GM18519 (cell line): ENCODE measurements around the gene LRP1B.

Experiments
- ATAC-seq: cut with Tn5 transposase; IDR thresholded peaks from one replicate; pipeline ENCODE4 v1.9.1; 2021; ENCODE audit warnings: mild to moderate bottlenecking, moderate library complexity; ENCODE audit not compliant: unreplicated experiment, low FRiP score

Gene LRP1B

DNA sequence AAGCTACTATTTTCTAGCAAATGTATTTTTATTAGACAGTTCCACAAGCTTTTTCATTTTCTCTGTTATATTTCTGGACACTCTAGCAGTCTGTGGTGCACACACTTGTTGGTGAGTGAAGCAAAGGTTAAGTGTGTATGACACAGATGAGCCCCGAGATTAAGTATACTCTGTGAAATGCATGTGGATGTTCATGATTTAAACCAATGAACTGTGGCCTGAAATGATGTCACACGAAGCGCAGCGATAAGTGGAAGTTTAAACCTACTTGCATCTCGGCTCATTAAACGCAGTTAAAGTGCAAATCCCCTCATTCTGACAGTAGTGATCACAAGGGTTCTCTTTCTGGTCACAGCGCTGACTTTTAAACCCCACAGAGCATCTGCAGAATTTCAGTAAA lies 1861.8 kb downstream of the LRP1B start:
- ATAC-seq, result no peak

DNA sequence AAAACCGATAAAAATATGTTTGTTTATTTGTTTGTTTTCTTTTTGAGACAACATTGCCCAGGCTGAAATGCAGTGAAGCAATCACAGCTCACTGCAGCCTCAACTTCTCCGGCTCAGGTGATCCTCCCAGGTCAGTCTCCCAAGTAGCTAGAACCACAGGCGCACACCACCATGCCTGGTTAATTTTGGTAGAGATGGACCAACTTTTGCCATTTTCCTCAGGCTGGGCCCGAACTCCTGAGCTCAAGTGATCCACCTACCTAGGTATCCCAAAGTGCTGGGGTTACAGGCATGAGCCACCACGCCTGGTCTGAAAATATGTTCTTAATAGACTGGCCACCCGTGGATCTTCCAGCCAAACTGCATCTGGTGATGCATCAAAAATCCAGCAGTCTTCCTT lies 1867.9 kb downstream of the LRP1B start:
- ATAC-seq, result no peak

DNA sequence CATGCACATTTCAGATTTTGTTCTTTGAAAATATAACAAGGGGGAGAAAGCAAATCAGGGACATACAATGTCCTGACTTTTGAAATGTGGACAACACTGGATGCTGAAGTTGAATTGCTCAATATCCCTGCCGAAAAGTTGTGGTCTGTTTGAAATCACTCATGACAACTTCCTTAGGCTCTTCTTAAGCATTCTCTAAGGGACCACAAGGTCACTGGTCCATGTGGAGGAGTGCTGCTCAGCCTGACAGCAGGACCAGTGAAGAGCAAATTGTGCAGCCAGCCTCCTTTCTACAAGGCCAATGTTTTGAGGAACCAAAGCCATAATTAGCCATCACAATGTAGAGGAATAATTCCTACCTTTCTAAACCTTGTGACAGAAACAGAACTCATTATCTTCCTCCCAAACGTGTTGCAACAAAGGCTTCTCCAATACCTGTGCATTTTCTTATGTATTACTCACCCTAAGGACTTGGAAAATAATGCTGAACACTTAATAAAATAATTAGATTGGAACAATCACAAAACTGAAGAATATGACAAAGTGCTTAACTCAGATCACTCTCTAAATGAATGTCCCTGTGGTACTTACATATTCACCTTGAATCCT lies 1873.0 kb downstream of the LRP1B start:
- ATAC-seq, result no peak

DNA sequence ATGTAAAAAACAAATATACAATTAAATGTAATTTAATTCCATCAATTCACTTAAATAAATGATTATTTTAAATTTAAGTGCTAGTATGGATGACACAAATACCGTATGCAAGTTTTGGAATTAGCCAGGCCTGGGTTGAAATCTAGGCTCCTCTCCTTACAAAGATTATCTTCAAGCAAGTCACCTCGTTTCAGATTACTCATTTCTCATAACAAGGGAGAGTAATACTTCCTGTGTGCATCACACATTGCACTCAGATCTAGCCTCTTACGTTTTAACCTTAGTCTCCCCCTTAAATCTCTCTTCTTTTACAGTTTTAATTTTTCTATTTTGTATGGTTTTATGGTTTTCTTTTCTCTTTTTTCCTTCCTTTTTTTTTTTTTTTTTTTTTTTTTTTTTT lies 1874.7 kb downstream of the LRP1B start:
- no peak for ATAC-seq

DNA sequence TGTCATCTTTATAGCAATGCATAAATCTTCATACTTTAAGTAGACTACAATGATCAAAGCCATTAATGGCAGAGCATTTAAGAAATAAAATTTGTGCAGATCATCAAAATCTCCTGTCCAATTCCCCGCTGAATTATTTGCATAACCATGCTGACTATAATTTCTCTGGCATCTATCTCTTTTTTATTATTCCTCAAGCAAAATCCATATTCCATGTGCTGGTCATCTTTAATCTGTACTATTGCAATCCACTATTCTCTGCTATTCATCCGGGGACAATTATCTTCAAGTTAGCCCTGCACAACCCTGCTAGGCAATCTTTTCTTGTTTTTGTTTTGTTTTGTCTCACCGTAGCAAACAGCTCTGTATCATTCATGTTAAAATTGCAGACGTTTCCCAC lies 1881.0 kb downstream of the LRP1B start:
- ATAC-seq, result no peak

DNA sequence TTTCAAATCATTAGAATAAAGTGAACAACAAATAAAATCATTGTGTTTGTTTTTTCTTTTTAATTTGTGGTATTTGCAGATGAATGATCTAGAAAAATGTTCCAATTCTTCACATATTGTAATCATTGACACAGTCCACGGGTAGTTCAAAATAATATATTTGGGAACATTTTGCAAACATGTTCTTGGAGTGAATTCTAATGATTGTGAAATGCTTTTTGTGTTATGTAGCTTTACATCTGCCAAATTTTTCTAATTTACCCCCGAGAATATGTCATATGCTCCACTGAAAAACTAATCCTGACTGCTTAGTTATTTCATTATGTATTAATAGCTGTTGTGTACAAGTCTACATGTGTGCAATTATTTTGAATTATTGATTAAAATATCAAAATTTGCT lies 1882.2 kb downstream of the LRP1B start:
- no peak for ATAC-seq

DNA sequence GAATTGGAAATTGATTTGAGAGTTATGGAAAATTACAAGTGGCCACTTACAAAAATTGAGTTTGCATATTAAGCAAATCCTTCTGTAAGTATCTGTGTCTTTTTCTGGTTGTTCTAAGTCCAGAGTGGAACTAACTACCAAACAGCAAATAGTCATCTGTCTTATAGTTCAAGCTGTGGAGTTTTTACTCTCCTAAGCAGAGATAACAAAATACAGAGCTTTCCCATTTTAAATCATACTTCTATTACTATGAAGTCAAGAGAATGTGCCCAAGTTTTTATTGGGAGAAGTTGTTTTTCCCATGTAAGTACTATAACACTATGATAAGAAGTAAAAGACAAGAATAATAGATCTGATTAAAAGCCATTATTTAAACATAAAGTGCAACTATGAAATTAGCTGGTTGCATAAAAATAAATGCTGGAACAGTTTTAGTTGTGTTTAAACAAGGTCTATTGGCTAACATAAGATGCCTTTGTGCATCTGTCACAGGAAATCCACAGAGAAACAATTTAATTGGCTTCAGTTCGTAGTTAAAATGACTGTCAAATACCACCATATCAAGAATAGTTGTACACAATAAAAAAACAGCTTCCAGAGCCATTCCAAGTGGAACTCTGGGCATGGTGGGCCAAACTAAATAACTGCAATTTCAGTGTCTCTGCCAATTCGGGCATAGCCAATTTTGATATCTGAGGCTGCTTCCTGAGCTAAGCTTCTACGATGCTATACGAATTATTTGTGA lies 1883.2 kb downstream of the LRP1B start:
- no peak for ATAC-seq

DNA sequence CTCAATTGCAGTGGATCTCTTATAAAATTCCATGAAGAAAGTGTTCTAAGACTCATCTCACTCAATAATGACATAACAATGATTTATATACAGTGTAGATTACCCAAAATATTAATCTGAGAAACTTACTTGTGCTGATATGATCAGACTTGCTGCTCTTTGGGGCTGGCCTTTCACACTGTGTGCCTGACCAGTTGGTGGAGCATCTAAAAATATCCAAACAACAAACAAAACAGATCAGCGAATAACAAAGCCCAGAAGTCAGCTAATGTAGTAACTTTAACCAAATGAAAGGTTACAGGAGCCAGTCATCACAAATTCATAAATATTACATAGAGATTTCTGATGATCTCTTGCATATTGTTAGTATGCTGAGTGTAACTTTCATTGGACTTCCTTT lies 1883.9 kb downstream of the LRP1B start:
- no peak for ATAC-seq

DNA sequence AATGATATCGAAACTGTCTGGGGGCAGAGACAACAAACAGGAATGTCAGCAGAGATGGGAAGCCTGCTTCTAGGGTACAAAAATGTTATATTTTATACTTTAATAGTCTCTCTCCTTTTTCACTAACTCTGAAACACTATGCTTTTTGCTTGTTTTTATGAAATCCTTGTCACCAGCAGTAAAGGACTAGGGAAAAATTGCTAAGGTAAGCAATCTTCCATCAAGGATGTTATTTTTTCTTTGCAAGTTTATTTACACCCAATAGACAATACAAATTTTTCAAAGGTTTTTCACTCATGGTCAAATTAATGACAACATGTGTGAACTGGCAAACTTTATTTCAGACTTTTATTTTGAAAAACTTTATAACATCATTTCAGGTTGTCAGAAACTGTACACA lies 1884.8 kb downstream of the LRP1B start:
- ATAC-seq, result no peak

DNA sequence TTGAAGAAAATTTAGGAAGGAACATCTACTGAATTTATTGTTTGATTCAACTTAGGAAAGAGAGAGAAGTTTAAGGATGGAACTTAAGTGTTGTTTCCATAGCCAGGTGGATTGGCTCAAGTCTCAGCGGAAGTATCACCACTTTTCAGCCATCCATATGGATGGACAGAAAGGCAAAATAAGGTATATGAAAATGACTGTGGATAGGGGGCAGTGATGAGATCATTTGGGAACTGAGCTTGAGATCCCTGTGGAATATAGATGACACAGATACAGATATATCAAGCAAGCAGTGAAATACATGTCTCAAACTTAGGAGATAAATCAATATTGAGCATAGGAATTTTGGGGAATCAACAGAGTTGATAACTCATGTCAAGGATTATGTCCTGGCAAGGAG lies 1887.9 kb downstream of the LRP1B start:
- no peak for ATAC-seq

DNA sequence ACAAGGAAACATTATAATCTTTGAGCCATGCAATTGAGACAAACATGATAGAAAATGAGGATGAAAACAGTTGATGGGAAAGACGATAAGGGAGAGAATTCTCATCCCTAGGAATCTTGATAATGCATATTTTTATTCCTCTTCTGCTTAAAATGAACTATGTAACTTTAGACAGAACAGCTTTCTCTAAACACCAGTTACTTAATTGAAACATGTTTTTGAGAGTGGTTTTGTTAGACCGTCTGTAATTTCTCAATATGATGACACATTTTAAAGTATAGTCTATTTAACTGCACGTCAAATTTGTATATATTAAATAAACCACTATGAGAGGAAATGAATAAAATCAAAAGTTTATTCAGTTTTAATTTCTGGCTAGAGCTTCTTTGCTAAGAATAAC lies 1896.7 kb downstream of the LRP1B start:
- ATAC-seq, result no peak

DNA sequence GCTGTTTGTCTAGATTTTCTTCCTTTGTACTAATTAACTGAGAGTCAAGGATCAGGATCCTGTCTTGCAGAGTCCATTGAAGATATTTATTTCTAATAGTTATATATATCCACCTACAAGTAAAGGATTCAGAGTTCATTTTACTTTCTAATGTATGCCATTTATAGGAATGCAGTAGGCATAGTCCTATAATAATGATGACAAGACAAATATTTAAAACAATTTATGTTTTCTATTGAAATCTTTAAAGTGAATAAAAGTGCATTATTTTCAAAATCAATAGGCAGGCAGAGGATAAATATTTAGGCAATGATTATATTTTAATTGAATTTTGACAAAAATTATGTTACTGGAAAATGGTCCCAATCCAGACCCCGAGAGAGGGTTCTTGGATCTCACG lies 1919.9 kb downstream of the LRP1B start:
- no peak for ATAC-seq

DNA sequence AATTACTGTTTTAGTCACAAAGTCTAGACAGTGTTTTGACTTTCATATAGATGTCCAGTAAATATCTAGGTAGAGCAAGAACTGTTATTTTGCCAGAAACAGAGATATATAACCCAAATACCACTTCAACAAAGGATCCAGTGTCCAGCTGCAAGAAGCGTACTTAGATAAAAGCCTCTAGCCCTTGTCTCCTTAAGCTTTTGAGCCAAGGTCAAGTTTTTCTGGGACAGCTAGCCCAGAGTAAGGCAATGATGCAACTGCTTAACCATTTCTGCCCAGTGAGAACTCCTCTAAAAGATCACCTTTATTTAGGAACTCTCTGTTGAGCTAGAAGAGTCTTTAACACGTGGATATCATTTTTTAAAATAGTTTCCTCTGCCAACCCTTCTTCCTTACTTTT lies 1925.7 kb downstream of the LRP1B start:
- no peak for ATAC-seq

DNA sequence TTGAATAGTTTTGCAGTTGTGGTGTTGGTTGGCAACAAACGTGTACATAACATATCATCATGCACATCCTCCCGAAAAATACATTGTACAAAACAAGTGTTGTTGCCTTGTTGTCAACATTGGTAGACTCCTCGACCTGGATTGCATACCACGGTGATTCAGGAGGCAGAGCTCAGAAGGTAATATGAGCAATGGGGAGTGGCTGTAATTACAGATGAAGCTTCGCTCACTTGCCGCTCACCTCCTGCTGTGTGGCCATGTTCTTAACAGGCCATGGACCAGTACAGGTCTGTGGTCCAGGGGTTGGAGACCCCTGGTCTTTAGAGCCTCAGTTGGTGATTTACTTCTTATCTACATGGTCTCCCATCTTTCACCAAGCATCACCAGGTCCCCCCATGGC lies 1927.5 kb downstream of the LRP1B start:
- no peak for ATAC-seq

DNA sequence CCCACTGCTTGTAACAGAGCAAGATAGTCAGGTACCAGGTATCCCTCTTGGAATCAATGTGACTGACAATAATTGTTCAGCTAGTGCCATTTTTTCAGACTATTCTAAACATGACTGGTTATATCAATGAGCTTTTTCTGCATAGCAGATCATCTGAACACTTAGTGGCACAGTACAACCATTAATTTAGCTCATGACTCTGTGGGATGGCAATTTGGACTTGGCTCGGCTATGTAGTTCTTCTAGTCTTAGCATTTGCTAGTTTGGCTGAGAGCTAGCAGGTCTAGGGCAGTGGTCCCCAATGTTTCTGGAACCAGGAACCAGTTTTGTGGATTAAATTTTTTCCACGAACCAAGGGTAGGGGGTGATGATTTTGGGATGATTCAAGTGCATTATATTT lies 1929.2 kb downstream of the LRP1B start:
- no peak for ATAC-seq

DNA sequence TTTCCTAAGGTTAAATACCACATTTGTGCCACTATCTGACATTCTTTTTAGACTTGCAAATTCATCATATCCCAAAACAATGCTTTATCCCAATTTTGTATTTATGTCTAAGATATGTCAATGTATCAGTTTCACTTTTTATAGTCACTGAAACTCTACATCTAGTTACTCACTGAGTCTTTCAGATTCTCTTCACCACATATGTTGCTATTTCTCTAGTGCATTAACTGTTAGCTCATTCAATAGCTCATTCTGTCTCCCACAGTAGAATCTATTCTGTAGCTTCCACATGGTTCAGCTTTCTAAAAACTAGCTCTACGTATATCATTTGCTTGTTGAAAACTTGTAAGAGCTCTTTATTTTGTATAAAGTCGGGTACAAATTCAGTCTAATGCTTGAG lies 1930.1 kb downstream of the LRP1B start:
- ATAC-seq, result no peak

DNA sequence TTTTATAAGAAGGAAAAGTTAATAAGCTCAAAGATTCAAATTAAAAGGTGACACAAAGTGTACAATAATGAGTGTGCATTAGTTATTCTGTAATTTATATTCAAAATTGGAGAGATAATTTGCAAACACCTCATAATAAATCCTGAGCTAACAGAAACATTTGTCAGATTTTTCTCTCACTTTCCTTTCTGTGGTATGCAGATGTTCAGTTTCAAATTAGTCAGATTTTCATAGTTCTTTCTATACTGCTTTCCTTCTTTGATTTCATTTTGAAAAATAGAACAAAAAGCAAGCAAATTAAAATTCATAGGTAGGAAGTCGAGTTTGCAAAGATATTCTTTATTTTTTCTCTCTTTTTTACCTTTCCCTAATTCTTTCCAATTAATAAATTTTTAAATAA lies 1930.5 kb downstream of the LRP1B start:
- ATAC-seq, result no peak

DNA sequence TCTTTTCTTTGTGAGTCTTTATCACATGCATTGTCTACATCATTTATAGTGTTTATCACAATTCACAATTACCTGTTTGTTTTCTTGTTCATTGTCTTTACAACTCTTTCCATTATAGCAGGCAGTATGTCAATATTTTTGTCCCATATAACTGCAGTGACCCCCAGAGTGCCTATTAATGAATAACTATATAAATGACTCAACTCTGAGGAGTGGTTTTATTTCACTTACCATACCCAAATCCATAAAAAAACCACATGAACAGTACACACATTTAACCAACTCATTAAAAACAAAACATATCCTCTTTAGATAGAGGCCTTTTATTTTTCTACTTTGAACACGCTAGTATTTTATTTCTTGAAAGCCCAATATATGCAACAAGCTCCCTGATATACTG lies 1931.5 kb downstream of the LRP1B start:
- no peak for ATAC-seq

DNA sequence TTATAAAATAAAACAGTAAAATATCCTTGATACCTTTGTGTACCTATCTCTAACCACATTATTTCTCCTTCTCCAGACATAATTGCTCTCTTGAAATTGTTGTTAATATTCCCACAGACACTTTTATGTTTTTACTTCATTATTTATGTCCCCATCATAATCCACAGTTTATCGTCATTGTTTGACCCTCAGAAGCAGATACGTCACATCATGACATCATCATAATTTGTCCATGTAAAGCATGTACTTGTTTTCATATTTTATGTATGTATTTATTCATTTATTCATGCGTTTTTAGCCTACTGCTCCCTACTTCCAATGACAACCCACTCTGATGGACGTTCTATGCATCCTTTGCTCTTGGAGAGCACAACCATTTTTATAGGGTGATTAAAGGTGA lies 1943.7 kb downstream of the LRP1B start:
- ATAC-seq, result no peak

DNA sequence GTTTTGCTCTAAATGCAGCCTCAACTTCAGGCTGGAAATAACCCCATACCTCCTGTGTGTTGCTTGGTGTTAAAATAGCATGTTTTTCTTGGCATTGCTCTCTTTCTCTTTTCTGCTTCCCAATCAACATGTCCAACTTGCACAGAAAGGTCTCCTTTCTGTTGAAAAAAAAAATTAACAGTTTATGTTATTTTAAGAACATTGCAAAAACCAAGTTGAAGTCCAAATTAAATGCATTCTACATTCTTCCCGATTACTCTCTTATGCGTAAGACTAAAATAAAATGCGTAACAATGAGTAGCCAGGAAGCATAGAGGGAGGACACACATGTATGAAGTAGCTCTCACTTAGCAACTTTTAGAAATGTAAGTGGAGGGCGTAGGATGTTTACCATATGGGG lies 1944.5 kb downstream of the LRP1B start:
- no peak for ATAC-seq

DNA sequence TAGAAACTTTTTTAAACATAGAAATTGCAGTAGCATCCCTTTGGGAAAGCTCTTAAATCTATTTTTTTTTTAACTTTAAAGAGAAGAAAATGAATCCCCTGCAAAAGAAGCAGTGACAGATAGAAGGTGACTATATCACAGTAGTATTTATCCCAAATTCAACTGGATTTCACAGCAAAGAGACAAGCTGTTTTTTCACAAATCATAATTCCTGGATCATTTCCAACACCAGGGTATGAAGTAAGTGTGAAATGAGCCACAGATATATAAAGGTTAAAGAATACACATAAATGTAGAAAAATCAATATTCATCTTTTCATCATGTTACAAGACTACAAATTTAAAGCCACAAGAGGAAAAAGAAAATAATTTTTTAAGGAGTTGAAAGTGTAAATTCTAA lies 1945.7 kb downstream of the LRP1B start:
- no peak for ATAC-seq

DNA sequence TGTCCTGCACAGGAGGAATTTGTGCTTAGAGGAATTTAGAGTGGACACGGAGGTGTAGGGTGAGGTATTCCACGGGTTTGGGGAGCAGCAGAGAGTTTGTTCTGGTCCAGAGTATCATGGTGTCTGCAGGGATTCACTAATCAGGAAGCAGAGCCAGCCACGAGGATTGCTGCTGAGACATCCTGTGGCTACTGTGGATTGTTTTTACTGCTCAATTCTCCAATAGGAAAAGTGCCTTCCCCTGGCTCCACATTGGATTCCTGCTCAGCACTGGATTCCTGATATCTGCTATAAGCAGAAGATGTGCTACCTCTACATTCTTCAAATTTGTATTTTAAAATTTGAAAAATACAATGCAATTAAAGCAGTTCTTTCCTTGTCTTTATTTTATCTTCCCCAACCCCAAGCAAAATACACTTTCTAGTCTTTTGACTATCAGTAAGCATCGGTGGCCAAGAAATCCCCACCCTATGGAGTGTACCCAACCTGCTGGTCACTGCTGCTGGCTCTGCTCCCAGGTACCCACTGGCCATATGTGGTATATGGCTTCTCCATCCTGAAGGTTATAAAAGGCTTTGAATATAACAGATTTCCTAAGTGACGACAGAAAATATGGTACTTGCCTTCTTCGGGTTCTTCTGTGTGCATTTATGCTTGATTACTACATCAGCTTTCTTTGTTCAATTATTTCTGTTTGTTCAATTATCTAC lies 1947.6 kb downstream of the LRP1B start:
- no peak for ATAC-seq
